Measurements from ENCODE around the gene ATG3.

DNA sequence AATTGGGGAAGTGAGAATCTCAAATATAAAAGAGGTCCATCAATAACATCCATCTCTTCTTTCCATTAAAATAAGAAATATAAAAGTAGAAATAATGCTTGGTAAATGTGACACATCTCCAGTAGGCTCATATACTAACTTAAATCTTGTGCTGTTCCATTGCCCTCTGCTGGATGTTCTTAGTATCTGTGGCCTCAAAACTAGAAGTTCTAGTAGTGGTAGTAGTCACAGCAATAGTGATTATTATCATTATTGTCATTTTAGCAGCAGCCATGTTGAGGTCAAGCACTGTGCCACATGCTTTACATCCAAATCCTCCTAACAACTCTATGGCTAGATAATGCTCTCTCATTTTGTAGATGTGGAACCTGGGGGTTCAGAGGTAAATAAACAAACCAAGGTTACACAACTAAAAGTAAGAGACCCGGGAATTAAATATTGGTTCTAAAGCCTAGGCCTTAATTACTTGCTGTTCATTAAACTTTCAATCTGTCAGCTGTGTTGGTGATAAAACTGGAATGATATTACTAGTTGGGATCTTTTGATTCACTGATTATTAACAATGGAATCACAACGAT is 42.2 kb downstream of the ATG3 start:
- TF ChIP-seq, protein P1, sequence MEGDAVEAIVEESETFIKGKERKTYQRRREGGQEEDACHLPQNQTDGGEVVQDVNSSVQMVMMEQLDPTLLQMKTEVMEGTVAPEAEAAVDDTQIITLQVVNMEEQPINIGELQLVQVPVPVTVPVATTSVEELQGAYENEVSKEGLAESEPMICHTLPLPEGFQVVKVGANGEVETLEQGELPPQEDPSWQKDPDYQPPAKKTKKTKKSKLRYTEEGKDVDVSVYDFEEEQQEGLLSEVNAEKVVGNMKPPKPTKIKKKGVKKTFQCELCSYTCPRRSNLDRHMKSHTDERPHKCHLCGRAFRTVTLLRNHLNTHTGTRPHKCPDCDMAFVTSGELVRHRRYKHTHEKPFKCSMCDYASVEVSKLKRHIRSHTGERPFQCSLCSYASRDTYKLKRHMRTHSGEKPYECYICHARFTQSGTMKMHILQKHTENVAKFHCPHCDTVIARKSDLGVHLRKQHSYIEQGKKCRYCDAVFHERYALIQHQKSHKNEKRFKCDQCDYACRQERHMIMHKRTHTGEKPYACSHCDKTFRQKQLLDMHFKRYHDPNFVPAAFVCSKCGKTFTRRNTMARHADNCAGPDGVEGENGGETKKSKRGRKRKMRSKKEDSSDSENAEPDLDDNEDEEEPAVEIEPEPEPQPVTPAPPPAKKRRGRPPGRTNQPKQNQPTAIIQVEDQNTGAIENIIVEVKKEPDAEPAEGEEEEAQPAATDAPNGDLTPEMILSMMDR (IDR thresholded peaks at IDR 0.05; ENCODE audit: low read depth, low read length, missing input control) = peak; percentile 61
- TF ChIP-seq RAD21 (IDR thresholded peaks at IDR 0.05) (peak; percentile 82 to 88), GABPA (IDR thresholded peaks at IDR 0.05 in 1 of 2, conservative IDR thresholded peaks at IDR 0.05 in 1 of 2) (no peak), YY1 (IDR thresholded peaks at IDR 0.05) (no peak), NR2F2 (IDR thresholded peaks at IDR 0.05) (no peak), TAF1 (conservative IDR thresholded peaks at IDR 0.05) (no peak), SP1 (IDR thresholded peaks at IDR 0.05) (no peak), EGR1 (IDR thresholded peaks at IDR 0.05; ENCODE audit: low read depth in 2 of 2) (no peak), FOXA1 (IDR thresholded peaks at IDR 0.05) (no peak), HNF4G (IDR thresholded peaks at IDR 0.05) (no peak)
- TF ChIP-seq, protein P2, sequence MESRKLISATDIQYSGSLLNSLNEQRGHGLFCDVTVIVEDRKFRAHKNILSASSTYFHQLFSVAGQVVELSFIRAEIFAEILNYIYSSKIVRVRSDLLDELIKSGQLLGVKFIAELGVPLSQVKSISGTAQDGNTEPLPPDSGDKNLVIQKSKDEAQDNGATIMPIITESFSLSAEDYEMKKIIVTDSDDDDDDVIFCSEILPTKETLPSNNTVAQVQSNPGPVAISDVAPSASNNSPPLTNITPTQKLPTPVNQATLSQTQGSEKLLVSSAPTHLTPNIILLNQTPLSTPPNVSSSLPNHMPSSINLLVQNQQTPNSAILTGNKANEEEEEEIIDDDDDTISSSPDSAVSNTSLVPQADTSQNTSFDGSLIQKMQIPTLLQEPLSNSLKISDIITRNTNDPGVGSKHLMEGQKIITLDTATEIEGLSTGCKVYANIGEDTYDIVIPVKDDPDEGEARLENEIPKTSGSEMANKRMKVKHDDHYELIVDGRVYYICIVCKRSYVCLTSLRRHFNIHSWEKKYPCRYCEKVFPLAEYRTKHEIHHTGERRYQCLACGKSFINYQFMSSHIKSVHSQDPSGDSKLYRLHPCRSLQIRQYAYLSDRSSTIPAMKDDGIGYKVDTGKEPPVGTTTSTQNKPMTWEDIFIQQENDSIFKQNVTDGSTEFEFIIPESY (IDR thresholded peaks at IDR 0.05) = no peak
- TF ChIP-seq, protein P3, sequence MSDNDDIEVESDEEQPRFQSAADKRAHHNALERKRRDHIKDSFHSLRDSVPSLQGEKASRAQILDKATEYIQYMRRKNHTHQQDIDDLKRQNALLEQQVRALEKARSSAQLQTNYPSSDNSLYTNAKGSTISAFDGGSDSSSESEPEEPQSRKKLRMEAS (IDR thresholded peaks at IDR 0.05) = no peak
- TF ChIP-seq, protein P4, sequence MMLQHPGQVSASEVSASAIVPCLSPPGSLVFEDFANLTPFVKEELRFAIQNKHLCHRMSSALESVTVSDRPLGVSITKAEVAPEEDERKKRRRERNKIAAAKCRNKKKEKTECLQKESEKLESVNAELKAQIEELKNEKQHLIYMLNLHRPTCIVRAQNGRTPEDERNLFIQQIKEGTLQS (IDR thresholded peaks at IDR 0.05) = no peak
- TF ChIP-seq, protein P5, sequence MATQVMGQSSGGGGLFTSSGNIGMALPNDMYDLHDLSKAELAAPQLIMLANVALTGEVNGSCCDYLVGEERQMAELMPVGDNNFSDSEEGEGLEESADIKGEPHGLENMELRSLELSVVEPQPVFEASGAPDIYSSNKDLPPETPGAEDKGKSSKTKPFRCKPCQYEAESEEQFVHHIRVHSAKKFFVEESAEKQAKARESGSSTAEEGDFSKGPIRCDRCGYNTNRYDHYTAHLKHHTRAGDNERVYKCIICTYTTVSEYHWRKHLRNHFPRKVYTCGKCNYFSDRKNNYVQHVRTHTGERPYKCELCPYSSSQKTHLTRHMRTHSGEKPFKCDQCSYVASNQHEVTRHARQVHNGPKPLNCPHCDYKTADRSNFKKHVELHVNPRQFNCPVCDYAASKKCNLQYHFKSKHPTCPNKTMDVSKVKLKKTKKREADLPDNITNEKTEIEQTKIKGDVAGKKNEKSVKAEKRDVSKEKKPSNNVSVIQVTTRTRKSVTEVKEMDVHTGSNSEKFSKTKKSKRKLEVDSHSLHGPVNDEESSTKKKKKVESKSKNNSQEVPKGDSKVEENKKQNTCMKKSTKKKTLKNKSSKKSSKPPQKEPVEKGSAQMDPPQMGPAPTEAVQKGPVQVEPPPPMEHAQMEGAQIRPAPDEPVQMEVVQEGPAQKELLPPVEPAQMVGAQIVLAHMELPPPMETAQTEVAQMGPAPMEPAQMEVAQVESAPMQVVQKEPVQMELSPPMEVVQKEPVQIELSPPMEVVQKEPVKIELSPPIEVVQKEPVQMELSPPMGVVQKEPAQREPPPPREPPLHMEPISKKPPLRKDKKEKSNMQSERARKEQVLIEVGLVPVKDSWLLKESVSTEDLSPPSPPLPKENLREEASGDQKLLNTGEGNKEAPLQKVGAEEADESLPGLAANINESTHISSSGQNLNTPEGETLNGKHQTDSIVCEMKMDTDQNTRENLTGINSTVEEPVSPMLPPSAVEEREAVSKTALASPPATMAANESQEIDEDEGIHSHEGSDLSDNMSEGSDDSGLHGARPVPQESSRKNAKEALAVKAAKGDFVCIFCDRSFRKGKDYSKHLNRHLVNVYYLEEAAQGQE (IDR thresholded peaks at IDR 0.05) = no peak

Measured in liver (tissue), 3 donors.